HL-60 (cell line): Measurements from ENCODE around the gene ST7.

Source experiments
- DNase-seq, 2 experiments: peaks; one replicate each; pipeline ENCODE4 v3.0.0-alpha.2; 2010 to 2020; ENCODE audit warnings: low read depth in 1 of 2, low spot score in 1 of 2
- H3K27ac ChIP-seq: fragments of 250-450 bp; sonication (Bioruptor Pico); replicated peaks from 2 replicates; pipeline ENCODE4 v1.5.1; 2020; ENCODE audit warnings: mild to moderate bottlenecking, moderate library complexity
- H3K27me3 ChIP-seq: fragments of 250-450 bp; sonication (Bioruptor Pico); 2 replicates; pipeline ENCODE4 v1.5.1; 2021; ENCODE audit warnings: mild to moderate bottlenecking, moderate library complexity; ENCODE audit not compliant: insufficient read depth, poor library complexity, severe bottlenecking
- H3K4me3 ChIP-seq: replicated peaks from 2 replicates; pipeline ENCODE4 v1.5.1; 2011; ENCODE audit warnings: mild to moderate bottlenecking, control low read depth, low read length; ENCODE audit not compliant: insufficient read depth
- CTCF ChIP-seq: IDR thresholded peaks from one replicate; pipeline ENCODE4 v1.5.1; 2011; ENCODE audit warnings: low read length, control low read depth, inconsistent platforms; ENCODE audit not compliant: insufficient read depth
- GABPA ChIP-seq: IDR thresholded peaks from 2 replicates; pipeline ENCODE4 v1.6.1; 2012; ENCODE audit warnings: low read depth
- POLR2AphosphoS5 ChIP-seq: IDR thresholded peaks from 2 replicates; pipeline ENCODE4 v1.6.1; 2012; ENCODE audit warnings: low read depth
- REST ChIP-seq: IDR thresholded peaks from 2 replicates; pipeline ENCODE4 v1.6.1; 2012; ENCODE audit warnings: low read depth; ENCODE audit not compliant: insufficient replicate concordance
- SPI1 ChIP-seq: IDR thresholded peaks from 2 replicates; pipeline ENCODE4 v1.6.1; 2012; ENCODE audit warnings: low read depth, mild to moderate bottlenecking, borderline replicate concordance

Gene ST7

GRCh38 chr7:117047496-117047895, 94.2 kb downstream of the ST7 start:
- no peak for TF ChIP-seq GABPA
- no peak for TF ChIP-seq POLR2AphosphoS5
- no peak for TF ChIP-seq CTCF
- no peak for TF ChIP-seq SPI1
- TF ChIP-seq REST: no peak
- DNase-seq: no peak
- no peak overlapping the region for H3K27ac ChIP-seq
- no peaks in the 10 kb centered on the region for H3K27me3 ChIP-seq
- H3K4me3 ChIP-seq: no peak overlapping the region

GRCh38 chr7:117048114-117048866, 95.0 kb downstream of the ST7 start:
- DNase-seq: peak in 1 of 2 experiments; percentile 32
- TF ChIP-seq POLR2AphosphoS5 (no peak), SPI1 (no peak), GABPA (no peak), REST (no peak), CTCF (no peak)
- Histone ChIP-seq H3K27ac (no peak overlapping the region), H3K27me3 (no peaks in the 10 kb centered on the region), H3K4me3 (no peak overlapping the region)

- no peak overlapping the region for H3K27ac ChIP-seq
- H3K27me3 ChIP-seq: no peaks in the 10 kb centered on the region
- no peak overlapping the region for H3K4me3 ChIP-seq
- TF ChIP-seq CTCF (no peak), SPI1 (no peak), POLR2AphosphoS5 (no peak)
- DNase-seq: no peak
Observed at GRCh38 chr7:117048882-117049281, 95.6 kb downstream of the ST7 start.

- H3K4me3 ChIP-seq: no peak overlapping the region
- no peak for TF ChIP-seq CTCF
- no peak for TF ChIP-seq GABPA
- no peak for TF ChIP-seq SPI1
- TF ChIP-seq REST: no peak
- no peak for TF ChIP-seq POLR2AphosphoS5
- no peak for DNase-seq
- no peaks in the 10 kb centered on the region for H3K27me3 ChIP-seq
- H3K27ac ChIP-seq: no peak overlapping the region
Observed at GRCh38 chr7:117051808-117052207, 98.5 kb downstream of the ST7 start.
